GM21619 (cell line): ENCODE results near the gene VEZF1.

Experiments
- ATAC-seq: cut with Tn5 transposase; IDR thresholded peaks from one replicate; pipeline ENCODE4 v1.9.1; 2021; ENCODE audit not compliant: unreplicated experiment

VEZF1 gene, protein sequence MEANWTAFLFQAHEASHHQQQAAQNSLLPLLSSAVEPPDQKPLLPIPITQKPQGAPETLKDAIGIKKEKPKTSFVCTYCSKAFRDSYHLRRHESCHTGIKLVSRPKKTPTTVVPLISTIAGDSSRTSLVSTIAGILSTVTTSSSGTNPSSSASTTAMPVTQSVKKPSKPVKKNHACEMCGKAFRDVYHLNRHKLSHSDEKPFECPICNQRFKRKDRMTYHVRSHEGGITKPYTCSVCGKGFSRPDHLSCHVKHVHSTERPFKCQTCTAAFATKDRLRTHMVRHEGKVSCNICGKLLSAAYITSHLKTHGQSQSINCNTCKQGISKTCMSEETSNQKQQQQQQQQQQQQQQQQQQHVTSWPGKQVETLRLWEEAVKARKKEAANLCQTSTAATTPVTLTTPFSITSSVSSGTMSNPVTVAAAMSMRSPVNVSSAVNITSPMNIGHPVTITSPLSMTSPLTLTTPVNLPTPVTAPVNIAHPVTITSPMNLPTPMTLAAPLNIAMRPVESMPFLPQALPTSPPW

GRCh38 chr17:57987581-57988300 lies at the start of gene VEZF1:
Gene VEZF1, minus strand, starts transcription at chr17:57988254. Its CDS starts 143 bp downstream, at chr17:57988111.
- peak; percentile 54 for ATAC-seq

GRCh38 chr17:58032691-58033415 lies 44.8 kb upstream of the VEZF1 start:
- ATAC-seq: no peak

DNA sequence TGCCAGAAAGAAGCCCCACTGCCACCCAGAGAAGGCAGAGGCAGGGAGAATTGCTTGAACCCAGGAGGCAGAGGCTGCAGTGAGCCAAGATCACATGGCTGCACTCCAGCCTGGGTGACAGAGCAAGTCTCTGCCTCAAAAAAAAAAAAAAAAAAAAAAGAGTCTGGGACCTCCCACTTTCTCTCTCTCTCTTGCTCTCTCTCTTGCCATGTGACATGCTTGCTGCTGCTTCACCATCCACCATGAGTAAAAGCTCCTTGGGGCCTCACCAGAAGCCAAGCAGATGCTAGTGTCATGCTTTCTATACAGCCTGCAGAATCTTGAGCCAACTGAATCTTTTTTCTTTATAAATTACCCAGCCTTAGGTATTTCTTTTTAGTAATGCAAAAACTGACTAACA lies 40.5 kb upstream of the VEZF1 start:
- no peak for ATAC-seq

DNA sequence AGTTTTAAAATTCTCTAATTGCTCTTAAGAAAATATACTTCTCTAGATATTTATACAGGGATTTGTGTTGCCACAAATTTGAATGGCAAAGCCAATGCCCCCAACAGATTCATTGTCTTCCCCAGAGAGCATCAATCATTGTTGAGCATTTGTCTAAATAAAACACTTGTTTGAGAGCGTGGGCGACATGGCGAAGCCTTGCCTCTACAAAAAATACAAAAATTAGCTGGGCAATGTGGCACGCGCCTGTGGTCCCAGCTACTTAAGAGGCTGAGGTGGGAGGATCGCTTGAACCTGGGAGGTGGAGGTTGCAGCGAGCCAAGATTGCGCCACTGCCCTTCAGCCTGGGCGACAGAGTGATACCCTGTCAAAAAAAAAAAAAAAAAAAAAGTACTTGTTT lies 32.3 kb upstream of the VEZF1 start:
- no peak for ATAC-seq

- no peak for ATAC-seq
These were observed 31.5 kb upstream of the VEZF1 start for GRCh38 chr17:58019521-58019920.

DNA sequence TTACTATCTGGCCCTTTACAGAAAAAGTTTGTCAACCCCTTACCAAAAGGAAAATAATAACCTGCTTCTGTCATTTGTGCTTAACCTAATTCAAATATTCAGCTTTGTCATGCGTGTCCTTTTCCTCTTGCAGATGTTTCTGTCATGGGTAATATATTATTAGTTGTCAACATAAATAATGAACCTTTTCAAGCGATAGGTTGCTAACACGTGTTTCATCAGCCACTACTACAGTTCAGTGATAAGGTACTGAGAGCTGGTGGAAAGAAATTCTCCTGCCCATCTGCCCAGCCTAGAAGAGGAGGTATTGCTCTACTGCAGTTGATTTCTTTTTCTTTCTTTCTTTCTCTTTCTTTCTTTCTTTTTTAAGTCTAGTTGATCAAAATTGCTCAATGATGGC lies 31.0 kb upstream of the VEZF1 start:
- ATAC-seq: no peak

- no peak for ATAC-seq
These were observed 22.2 kb upstream of the VEZF1 start for GRCh38 chr17:58010067-58010799.

DNA sequence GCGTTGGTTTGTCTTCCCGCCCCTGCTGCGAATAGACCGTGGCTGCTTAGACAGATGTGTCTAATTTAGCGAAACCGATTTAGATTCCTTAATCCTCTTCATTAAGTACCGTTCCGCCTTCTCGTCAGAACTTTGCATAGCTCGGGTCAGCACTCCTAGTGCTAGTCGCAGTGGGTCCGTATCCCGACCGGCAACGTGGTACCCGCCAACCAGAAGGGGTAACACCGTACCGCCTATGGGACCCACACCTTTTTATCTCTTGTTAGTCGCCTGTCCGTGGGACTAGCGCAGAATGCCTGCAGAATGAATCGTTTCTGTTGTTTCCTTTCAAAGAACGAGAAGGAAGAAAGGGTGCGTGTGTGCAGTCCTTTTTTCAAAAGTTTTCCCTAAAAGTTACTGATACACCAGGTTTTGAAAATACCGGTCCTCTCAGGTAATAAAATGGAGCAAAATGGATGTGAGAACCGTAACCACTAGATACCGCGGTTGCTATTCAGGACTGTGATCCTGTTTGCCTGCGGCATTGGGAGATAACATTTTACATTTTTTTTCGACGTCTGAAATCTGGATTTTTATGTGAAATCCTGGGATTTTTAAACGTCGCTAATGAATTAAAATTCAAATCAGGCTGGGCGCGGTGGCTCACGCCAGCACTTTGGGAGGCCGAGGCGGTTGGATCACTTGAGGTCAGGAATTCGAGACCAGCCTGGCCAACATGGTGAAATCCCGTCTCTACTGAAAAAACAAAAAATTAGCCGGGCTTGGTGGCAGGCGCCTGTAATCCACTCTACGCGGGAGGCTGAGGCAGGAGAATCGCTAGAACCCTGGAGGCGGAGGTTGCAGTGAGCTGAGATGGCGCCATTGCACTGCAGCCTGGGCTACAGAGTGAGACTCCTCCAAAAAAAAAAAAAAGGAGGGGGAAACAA lies 20.0 kb upstream of the VEZF1 start:
- ATAC-seq: peak; percentile 29

DNA sequence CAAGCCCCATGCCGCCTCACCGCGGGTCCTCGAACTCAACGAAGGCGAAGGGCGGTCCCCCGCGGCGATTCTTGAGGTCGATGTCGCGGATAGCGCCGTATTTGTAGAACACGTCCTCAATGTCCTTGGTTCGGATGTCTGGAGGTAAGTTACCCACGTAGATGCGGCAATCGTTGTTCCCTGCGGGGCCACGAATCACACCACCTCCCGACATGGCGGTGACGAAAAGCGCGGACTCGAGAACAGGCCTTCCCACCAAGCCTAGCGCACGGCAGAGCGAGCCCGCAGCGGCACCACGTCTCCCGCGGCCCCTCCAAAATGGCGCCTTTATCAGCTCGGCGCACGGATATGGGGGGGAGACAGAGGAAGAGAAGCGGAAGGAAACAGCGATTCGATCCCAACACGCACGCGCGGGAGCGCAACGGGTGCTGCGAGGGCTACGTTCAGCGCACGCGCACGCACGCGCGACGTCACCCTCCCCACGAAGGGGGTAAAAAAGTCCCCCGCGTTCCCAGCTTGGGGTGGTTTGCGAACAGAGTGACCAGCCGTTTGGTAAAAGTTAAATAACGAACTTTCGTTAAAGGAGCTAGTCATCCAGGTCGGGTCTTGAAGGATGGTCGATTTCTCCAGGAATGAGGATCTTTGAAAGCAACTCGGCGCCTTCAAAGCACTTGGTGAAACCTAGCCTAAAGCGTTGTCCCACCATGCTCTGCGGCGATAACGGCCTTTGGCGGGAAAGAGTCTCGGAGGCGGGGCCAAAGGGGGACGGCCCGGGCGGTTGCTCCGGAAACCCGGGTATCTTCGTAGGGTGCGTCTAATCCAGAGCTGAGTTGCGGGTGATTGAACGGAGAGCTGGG lies 19.1 kb upstream of the VEZF1 start, which contains the start of gene SRSF1:
Gene SRSF1 (minus strand): TSS at position 323 of the 857 bp plus-strand sequence. CDS start 109 bp downstream, at position 214.
- ATAC-seq: peak; percentile 86

- peak; percentile 22 for ATAC-seq
These were observed 18.5 kb upstream of the VEZF1 start for GRCh38 chr17:58006560-58006923.

DNA sequence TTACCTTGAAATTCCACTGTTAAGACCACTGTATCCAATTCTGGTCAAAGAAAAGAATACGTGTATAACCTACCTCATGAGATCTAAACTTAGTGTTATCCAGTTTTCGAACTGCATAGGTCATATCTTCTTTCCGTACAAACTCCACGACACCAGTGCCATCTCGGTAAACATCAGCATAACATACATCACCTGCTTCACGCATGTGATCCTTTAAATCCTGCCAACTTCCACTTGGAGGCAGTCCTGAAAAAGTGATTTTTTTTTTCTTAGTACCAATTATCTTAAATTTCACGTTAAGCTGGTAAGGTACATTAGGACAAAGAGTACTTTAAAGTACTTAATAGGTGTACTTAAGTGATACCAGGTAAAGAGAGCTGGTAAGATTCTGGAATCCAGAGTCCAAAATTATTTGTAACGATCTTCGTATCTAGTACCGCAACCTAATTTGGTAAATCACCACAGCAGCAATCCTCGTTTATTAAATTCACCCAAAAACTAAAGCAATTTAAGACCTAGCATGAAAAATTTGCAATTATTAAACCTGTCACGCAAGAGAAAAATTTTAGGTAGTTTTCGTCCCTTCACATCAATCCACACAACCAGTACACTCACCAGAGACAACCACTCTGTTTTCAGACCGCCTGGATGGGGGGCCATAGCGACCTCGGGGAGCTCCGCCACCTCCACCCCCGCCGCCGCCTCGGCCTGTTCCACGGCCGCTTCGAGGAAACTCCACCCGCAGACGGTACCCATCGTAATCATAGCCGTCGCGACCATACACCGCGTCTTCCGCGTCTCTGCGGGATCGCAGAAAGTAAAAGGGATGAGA lies 17.9 kb upstream of the VEZF1 start:
- ATAC-seq: peak; percentile 3

GRCh38 chr17:58005031-58005727 lies 17.1 kb upstream of the VEZF1 start:
- no peak for ATAC-seq

DNA sequence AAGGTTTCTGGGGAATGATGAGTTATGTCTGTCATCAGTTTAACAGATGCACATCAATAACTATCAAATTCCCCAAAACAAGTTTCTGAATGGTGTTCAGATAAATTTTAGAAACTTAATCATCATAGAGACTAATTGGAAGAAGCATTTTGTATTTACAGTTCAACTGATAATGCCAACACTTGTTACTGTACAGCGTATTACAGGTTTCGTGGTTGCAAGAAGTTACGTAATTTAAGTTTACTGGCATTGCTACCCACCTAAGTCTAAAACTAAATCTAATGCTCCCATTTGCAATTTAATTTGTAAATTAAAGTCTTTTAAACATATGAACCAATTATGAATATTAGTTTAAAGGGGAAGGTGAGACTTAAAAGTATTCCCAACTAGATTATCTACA lies 16.0 kb upstream of the VEZF1 start:
- no peak for ATAC-seq

- no peak for ATAC-seq
These were observed 14.9 kb upstream of the VEZF1 start for GRCh38 chr17:58002973-58003372.

GRCh38 chr17:58002154-58002948 lies 14.3 kb upstream of the VEZF1 start:
- ATAC-seq: no peak

GRCh38 chr17:58001461-58002124 lies 13.5 kb upstream of the VEZF1 start:
- no peak for ATAC-seq
